NCI-H446 treated with DMSO at 0.1 percent for 48 hours (cell line): ENCODE measurements around the gene DLG2.
A peak's percentile ranks its signal among the peaks of the same experiment; 100 is the strongest.
"Not testable (repeated sequence)": the region's sequence is repeated elsewhere in the genome, so short reads cannot be mapped to it uniquely, and the experiment has no call there.

Experiments used
- DNase-seq: peaks from one replicate; lab custom pipeline; 2025; lab: John Stamatoyannopoulos, UW

The DLG2 gene

DNA sequence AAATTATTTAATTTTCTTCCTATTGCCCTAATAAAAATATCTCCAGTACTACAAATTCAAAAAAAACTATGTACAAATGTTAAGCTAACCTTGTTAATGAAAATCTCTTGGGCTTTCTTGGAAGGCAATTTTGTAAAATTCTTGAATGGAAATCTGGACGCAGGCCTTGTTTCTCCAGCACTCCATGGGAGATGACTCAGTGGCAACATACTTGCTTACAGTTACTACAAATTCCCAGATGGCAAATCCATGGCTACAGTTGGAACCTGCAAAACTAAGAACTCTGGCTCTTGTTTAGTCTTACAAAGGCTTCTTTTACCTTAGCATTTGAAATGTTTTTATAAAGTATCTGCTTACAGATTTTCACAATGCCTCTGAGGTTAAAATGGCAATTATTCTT is 725.2 kb downstream of the DLG2 start:
- DNase-seq: peak; percentile 27

DNA sequence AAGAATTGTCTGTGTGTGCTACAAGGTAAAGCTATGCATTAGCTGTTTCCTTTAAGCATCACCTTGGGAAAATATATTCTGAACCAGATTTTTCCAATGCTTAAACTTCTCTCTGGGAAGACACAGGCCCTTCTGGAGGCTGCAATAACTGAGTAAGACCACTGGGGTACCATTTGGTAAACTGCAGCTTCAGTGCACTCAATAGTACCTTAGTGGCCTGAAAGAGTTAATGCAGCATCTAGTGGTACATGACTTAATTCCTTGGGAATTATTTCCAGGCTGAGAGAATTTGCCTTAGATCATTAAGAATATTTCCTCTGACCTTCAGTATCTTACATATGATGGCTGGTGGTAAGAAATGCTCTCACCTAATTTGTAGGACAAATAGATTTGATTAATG is 727.4 kb downstream of the DLG2 start:
- no peak for DNase-seq

DNA sequence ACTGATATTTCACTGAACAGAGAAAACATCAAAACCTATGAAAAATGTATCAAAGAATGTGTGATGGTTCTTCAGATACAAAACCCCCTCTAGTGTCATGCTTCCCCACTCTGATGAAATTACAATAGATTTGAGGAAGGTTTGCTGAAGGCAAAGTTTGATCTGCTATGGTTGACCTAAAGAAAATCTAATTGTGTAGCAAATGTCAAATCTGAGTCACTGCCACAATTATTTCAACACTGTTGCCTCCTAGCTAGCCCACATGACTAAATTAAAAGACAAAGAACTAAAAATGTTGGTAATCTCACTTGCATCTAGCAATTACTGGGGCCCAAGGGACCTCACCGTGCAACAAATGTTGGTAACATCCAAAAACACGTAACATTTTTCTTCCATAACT is 728.0 kb downstream of the DLG2 start:
- DNase-seq: no peak

DNA sequence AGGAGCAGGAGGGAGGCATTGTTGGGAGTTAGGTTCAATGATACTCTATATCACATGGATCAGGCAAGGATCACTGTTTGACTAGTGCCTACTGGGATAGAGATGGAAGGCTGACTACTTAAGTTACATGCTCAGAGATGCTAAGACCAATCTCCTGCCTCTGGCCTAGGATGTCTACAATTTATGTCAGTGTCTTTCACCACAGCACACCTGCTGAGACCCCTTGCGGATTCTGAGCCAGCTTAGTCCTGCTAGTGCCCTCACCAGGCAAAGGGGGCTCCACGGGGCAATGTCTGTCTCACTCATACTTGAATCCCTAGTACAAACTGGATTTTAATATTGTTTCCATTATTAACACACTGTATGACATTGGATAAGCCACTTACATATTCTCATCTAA is 732.5 kb downstream of the DLG2 start:
- no peak for DNase-seq

DNA sequence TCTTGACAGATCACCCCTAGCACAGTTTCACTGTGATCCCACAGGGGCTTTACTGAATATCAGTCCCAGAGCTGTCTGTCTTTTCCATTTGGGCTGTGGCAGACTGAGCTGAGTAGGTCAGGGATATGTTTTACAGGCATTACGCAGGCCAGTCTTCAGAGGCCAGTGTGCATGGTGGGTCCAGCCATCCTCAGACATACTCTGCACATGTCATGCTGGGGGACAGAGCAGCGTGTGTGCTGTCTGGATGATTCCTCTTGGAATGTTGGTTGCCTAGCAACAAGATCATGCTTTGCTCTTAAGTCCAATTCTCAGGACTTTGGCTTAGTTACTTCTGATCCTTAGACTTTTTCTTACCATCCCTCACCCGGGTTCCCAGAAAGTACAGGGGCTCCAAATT is 736.5 kb downstream of the DLG2 start:
- no peak for DNase-seq

DNA sequence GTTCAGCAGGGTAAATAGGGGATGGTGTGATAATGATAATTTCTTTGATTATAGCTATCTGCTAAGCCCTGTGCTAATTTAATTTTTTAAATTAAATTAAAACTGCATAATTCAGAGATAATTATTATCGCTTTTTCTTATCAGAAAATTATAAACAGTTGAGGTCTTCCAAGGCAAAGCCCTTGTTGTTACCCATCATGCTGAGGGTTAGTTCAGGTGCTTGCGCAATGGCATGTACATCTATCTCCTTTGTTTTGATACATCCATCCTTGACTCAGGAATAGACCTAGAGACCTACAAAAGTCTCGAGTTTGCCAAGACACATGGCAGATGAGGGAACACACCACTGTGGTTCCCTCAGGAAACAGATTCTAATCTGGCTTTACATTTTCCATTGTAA is 737.6 kb downstream of the DLG2 start:
- DNase-seq: no peak

DNA sequence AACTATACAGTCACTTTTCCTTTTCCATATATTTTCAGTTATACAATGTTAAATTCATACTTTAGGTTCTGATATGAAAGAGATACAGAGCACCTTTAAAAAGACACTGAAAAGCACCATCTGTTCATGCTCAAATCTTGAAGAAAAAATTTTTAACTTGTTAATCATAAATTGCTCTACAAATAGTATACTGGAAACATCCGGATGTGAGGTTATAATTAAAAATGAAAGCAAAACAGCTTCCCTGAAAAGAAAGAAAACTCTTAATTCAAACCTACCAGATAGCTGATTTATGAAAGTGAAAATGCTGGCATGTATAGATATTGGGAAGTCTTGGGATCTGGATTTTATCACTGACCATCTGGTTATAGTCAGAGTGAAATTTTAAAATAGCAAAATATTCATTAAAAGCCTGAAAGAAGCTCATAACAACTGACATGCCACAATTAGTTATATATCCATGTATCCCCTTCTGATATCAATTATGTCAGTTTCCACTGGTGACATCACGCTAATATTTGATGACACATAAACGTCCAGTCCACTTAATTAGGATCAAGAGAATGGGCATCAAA is 740.0 kb downstream of the DLG2 start:
- DNase-seq: no peak

DNA sequence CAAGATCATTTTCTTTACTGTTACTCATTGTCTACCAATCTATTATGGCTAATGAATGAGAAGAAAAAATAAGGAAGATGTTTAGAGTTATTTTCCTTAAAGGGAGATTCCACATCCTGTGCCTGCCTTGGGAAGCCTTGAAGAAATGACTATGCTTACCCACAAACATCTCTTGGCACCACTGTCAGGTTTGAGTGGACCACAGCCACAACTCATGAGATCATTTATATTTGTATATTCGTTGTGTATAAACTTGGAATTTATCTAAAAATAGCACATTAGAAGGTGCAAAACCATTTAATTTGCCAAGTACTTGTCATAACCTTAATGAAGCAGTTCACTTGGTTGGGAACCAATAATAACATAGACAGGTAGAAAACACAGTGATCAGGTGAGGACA is 740.8 kb downstream of the DLG2 start:
- no peak for DNase-seq

DNA sequence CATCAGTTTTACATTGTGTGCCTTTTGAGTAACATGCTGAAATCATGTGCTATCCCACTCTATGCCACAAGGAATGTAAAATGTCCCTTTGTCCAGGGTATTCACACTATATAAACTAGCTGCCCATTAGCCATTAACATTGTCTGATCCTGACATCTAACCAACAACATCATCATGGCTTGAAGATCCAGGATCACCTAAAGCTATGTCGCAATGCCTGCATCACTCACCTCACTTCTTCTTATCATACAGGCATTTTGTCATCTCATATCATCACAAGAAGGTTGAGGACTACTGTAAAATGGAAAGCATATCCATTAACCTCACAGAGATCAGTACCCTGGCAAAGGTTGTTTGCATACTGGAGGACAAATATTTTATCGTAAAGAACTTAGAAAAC is 742.3 kb downstream of the DLG2 start:
- DNase-seq: no peak

DNA sequence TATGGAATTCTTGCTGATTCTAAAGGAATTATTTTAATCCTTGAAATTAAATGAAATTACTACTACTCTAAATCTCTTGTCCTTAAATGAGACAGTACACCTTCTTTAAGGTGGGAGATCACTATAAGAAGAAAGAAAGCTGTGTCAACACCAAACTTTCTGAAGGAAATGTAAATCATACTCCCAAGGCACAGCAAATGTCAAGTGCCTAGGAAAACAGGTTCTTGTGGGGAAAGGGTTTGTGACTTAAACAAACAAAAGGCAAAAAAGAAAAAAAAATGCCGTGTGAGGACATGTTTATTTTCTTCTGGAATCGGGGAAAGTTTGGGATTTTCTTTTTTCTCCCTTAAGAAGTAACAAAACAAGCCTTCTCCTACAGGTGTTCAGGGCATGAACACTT is 745.1 kb downstream of the DLG2 start:
- DNase-seq: no peak

DNA sequence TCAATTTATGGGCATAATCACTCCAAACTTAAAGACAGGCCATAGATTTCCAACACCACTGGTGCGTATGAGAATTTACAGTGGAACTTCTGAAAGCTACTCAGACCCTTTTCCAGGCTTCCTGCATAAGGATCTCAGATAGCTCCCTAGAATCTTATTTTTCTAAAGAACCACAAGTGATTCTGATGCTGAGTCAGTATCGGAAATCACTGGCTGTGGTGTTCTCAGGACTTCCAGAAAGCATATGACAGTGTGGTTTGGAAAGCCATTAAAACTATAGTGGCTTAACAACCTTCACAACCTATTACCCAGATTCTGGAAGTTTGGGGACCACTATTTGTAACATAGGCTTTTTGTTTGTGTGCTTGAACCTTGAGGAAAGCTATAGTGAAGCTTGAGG is 756.0 kb downstream of the DLG2 start:
- no peak for DNase-seq

DNA sequence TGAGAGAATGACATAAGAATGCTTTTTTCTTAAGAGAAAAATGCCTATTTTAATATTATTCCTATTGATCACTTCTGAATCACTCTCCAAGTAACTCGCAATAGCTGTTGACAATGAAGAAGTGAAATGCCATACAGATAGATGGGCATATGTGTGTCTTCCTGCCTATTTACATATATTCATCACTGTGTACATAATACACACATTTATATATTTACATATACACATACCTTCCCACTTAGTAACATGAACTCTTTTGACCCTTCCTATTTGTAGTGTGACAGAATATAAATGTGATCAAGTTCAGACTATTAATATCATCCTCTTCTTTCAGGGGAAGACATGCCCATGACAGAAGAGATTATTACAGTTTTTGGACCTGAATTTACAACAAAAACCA is 756.7 kb downstream of the DLG2 start:
- DNase-seq: no peak

DNA sequence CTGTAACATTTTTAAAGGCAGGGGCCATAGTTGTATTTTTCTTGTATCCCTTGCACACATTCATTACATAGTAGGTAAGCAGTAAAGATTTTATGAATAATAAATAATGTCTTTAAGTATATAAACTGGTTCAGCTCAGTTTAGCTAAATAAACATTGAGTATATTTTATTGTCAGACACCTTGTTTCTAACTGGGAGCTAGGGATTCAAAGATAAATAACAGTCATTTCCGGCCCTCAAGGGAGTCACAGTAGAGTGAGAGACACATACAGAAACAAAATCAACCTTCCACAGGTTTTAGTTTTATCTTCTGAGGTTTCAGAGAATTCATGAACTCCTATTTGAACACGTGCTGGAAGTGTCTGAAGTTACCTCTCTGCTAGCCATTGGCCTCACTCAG is 760.2 kb downstream of the DLG2 start:
- no peak for DNase-seq

DNA sequence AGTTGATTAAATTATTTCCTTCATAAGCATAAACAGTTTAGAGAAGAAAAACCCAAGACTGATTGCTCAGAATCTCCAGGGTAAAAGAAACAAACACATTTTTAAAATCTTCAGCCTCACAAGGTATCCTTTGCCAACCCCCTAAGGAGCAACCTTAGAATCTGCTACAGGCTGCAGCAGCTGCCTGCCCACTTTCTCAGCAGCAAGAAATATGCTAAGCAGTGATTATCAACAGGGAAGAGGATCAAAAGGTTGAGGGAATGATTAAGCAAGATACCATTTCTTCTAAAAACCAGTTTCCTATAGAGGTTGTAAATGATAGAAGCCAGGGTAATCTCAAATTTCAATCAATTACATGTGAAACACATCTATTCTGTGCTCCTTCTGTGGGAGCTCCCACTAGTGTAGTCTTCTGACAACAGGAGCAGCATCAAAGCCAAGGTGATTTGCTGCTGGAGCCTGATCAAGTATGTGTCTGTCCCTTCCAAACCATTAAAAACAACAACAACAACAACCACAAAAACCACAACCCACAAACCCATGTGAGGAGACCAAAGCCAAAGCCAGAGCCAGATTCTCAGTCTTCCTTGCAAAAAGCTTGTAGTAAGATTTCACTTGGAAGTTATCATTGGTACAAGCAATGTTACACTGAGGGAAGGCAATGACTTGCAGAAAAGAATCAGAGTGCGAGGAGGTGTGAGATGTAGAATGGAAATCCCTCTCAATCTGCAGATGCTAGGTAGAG is 761.2 kb downstream of the DLG2 start:
- no peak for DNase-seq

DNA sequence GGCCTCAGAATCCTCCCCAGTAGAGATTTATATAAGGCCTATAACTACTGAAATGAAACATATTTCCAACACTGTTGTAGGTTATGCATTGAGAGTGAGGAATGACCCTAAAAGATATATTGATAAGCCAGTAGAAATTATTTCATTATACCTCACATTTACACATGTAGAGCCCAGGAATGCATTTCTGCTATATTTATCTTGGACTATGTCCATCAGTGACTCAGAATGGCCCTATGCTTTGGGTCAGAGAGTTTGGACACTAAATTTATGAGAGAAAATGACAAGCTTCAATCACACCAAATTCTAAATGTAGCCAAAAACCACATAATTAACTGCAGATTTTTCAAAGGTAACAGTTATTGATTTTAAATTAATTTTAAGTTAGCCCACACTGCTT is 761.9 kb downstream of the DLG2 start:
- no peak for DNase-seq

DNA sequence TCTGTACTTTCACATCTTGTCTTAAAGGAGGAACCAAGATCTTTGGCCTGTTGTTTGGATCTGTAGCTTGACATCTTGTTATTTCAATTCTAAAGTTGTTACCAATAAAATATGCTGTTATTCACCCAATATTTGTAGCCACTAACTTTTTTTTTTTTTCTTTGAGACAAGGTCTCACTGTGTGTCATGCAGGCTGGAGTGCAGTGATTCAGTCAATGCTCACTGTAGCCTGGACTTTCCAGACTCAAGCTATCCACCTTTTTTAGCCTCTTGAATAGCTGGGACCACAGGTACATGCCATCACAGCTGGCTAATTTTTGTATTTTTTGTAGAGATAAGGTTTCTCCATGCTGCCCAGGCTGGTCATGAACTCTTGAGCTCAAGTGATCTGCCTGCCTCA is 769.4 kb downstream of the DLG2 start:
- no peak for DNase-seq

DNA sequence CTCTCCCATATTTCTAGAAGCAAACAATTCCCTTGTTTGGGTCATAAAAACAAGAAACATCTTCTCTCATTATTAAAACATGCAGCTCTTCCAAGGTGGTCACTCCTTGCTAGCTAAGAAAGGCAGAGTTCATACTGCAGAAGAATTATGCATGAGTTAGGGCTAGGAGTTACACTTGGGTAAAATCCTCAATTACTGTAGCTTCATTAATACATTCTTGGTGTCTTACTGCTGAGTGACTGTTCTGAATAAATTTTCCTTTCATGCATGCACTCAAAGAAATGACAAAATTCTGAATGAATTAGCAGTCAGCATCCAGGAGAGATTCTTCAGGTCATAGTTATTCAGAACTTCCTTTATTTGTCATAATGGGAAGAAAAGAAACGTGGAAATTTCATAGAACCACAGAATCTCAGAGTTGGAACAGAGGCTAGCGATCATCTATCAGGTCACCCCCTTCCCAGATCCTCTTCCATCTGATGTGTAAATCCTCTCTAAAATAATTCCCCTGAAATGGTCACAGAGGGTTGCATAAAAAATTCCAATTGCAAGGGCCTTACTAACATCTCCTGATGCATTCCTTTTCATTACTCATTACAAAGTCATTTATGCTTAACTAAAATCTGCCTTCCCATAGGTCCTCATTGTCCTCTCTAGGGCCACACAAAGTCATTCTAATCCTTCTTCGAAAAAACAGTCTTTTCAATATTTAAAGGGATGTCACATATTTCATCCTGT is 771.5 kb downstream of the DLG2 start:
- no peak for DNase-seq

DNA sequence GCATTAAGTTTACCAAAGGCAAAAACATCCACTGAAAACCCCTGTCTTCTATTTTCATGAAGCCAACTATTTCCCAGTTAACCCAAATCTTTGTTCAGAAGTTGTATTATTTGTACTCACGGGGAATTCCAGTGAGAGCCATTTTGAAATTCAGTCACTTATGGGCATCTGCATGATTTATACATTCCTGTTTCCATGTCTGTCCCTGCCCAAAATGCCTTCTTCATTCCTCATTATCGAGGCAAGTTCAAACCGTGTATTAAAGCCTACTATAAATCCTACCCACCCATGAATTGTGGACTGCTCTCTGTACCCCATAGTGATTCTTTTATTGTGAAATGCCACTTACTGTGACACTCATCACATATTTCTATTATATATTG is 772.7 kb downstream of the DLG2 start:
- no peak for DNase-seq

DNA sequence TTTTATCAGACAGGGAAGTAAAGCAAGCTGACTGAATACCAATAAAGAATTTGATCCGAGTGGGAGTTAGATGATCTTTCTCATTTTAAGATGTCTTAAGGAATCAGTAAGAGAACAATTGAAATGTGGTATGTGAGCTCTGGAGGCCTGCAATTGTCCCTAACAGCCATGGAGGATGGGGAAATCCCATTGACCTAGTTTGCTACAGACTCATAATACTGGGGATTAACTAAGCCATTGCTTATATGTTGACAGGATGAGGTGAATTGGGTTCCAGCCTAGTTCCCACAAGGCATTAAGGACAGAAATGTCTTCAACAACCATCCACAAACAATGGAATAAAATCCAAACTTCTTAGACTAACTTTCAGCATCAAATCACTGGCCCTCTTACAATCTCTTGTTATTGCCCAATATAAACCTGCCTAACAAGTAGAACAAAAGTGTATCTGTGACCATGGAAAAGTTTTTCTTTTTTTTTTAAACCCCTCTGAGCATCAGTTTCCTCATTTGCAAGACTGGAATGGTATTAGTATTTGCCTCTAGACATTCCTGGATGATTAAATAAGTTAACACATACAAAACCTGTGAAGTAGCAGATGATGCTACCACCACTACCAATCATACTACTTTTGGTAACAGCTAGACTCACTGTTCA is 773.2 kb downstream of the DLG2 start:
- DNase-seq: no peak

DNA sequence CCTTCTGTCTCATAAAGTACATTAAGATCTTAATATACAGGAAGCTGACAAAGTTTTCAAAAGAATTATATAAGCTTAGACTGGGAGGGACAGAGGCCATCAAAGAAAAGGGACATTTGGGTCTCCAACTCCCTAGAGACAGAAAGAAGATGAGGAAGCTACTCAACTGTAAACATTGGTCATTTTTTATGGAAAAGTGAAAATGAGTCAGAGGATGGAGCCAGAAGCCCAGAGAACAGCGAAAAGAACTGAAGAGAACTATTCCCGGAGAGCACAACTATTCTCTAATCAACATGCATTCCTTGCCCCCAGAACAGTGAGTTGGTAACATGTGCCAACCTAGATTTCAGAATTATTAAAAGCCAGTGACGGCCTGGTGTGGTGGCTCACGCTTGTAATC is 779.3 kb downstream of the DLG2 start:
- no peak for DNase-seq

DNA sequence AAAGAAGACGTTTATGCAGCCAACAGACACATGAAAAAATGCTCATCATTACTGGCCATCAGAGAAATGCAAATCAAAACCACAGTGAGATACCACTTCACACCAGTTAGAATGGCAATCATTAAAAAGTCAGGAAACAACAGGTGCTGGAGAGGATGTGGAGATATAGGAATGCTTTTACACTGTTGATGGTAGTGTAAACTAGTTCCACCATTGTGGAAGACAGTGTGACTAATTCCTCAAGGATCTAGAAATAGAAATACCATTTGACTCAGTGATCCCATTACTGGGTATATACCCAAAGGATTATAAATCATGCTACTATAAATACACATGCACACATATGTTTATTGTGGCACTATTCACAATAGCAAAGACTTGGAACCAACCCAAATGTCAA is 786.9 kb downstream of the DLG2 start:
- not testable (repeated sequence) for DNase-seq

DNA sequence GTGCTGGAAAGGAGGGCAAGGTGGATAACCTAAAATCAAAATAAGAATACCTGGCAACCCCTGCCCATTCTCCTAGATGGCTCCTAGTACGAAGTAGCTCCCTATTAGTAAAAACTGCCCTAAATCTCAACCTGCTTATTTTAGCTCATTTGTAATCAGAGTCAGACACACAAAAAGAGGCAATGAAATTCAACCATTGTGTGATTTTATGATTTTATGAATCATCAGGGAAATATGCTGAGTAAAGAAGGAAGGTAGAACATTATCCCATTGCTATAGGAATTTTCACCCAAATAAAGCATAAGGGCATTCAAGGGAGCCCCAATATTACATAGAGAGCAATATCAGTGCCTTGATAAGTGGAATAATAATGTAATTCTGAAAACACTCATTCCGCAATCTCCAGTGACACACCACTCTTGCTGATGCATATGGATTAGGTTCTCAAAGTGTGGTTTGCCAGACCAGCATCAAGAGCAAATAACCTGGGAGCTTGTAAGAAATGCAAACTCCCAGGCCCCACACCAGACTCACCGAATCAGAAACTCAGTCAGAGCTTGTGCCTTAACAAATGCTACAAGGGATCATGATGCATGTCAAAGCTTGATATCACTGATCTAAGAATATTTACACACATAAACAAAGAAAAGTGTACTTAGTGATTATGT is 789.6 kb downstream of the DLG2 start:
- no peak for DNase-seq

DNA sequence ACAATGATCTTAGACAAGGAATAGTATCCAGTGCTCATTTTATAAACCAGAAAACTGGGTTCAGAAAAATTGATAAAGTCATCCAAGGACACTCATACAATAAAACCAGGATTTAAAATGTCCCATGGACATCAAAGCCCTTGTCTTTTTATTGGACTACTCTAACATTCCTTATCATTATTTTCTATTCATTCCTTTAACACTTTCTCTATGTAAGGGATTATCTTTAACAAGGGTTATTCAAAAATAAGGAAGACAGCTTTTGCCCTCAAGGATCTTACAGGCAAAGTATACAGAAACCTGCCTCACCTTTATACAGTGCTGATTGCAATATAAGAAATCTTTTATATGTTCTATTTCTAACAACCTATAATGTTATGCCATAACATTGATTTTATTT is 790.8 kb downstream of the DLG2 start:
- no peak for DNase-seq
